Cardiac fibroblast (primary cell): ENCODE measurements around the gene RAG1.

Source experiments
- DNase-seq, 2 donors: peaks; one replicate each; pipeline versions ENCODE4 v3.0.0 to v3.0.0-alpha.2; 2010; ENCODE audit warnings: low read depth in 2 of 2
- H3K4me3 ChIP-seq, 2 donors: replicated peaks in 1 of 2; 1 replicate in 1 of 2; 2 replicates in 1 of 2; pipeline ENCODE4 v1.5.1; 2011; ENCODE audit warnings: low read depth in 2 of 2, low read length in 2 of 2, mild to moderate bottlenecking in 2 of 2, moderate library complexity in 1 of 2
- CTCF ChIP-seq: IDR thresholded peaks from one replicate; pipeline ENCODE4 v1.5.1; 2011; ENCODE audit warnings: low read depth, mild to moderate bottlenecking, low read length, inconsistent platforms

Gene RAG1

GRCh38 chr11:36617543-36618362 is 49.9 kb downstream of the RAG1 start:
- TF ChIP-seq CTCF = no peak
- H3K4me3 ChIP-seq = no peak overlapping the region
- DNase-seq = no peak

GRCh38 chr11:36618363-36619047 is 50.7 kb downstream of the RAG1 start:
- no peak overlapping the region for H3K4me3 ChIP-seq
- no peak for DNase-seq
- TF ChIP-seq CTCF = no peak

- no peak for TF ChIP-seq CTCF
- peak; percentile 8 to 19 for DNase-seq
- H3K4me3 ChIP-seq = no peak overlapping the region
Observed at GRCh38 chr11:36619502-36619901, 51.7 kb downstream of the RAG1 start.

- H3K4me3 ChIP-seq = no peak overlapping the region
- no peak for TF ChIP-seq CTCF
- no peak for DNase-seq
Observed at GRCh38 chr11:36620246-36620645, 52.4 kb downstream of the RAG1 start.

GRCh38 chr11:36622431-36623136 is 54.8 kb downstream of the RAG1 start:
- peak; percentile 33 for TF ChIP-seq CTCF
- H3K4me3 ChIP-seq = no peak overlapping the region
- DNase-seq = peak; percentile 36 to 44

GRCh38 chr11:36623494-36623893 is 55.7 kb downstream of the RAG1 start:
- H3K4me3 ChIP-seq = no peak overlapping the region
- no peak for TF ChIP-seq CTCF
- no peak for DNase-seq
